Measurements from ENCODE around the gene MAP7D2.

The MAP7D2 gene

DNA sequence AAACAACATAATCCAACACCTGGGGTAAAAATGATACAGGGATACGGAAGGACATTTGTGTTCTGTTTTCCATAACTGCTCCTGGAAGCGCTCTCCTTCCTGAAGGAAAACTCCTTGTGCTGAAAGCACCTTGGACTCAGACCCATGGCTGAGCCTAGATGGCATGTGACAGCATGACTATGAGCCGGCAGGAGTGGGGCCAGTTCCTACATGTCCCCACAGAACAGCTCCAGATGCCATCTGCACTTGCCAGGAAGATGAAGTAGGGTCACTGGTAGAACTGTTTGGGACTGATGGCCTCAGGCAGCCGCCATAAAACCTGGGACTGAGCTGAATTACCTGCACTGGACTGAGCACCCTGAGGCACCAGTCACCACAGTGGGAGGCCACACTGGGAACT, 69.8 kb downstream of the MAP7D2 start:
- TF ChIP-seq CTCF (IDR thresholded peaks at IDR 0.05; ENCODE audit: unreplicated experiment in 3 of 3), result no peak
- no peak overlapping the region for H3K27ac Mint-ChIP-seq
- H3K27me3 Mint-ChIP-seq (ENCODE audit: low read depth), result no peaks in the 10 kb centered on the region
- H3K4me3 Mint-ChIP-seq, result no peak overlapping the region
- no peaks in the 10 kb centered on the region for H3K4me1 Mint-ChIP-seq
- peaks cover 7% of the 10 kb centered on the region for H3K9me3 Mint-ChIP-seq
- H3K36me3 Mint-ChIP-seq (ENCODE audit: low read depth), result no peaks in the 10 kb centered on the region

- no peaks in the 10 kb centered on the region for H3K4me1 Mint-ChIP-seq
- no peak for TF ChIP-seq CTCF (IDR thresholded peaks at IDR 0.05; ENCODE audit: unreplicated experiment in 3 of 3)
- H3K27me3 Mint-ChIP-seq (ENCODE audit: low read depth), result no peaks in the 10 kb centered on the region
- peaks cover 7% of the 10 kb centered on the region for H3K9me3 Mint-ChIP-seq
- no peak overlapping the region for H3K4me3 Mint-ChIP-seq
- H3K36me3 Mint-ChIP-seq (ENCODE audit: low read depth), result no peaks in the 10 kb centered on the region
- no peak overlapping the region for H3K27ac Mint-ChIP-seq
Observed at GRCh38 chrX:20046223-20046622, 70.5 kb downstream of the MAP7D2 start.

- Mint-ChIP-seq H3K4me1 (no peaks in the 10 kb centered on the region), H3K9me3 (peaks cover 10% of the 10 kb centered on the region), H3K36me3 (ENCODE audit: low read depth) (no peaks in the 10 kb centered on the region), H3K27ac (no peak overlapping the region), H3K4me3 (no peak overlapping the region), H3K27me3 (ENCODE audit: low read depth) (no peaks in the 10 kb centered on the region)
- TF ChIP-seq CTCF (IDR thresholded peaks at IDR 0.05; ENCODE audit: unreplicated experiment in 3 of 3), result no peak
Observed at GRCh38 chrX:20042221-20042620, 74.5 kb downstream of the MAP7D2 start.

DNA sequence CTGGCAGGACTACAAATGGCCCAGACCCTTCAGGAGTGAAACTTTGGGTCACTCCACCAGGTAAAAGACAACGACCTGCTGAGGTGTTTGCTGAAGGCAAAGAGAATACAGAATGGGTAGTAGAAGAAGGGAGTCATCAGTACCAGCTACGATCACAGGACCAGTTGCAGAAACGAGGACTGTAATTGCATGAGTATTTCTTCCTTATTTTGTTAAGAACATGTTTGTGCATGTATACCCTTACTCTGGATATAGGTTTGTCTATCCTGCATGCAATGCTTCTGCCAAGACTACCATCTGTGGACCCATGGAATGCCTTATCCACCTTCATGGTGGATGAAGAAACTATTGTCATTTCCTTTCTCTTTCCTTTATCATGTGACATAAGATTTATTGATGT, 77.7 kb downstream of the MAP7D2 start:
- peaks cover 9% of the 10 kb centered on the region for H3K9me3 Mint-ChIP-seq
- no peak for TF ChIP-seq CTCF (IDR thresholded peaks at IDR 0.05; ENCODE audit: unreplicated experiment in 3 of 3)
- H3K36me3 Mint-ChIP-seq (ENCODE audit: low read depth), result no peaks in the 10 kb centered on the region
- H3K27me3 Mint-ChIP-seq (ENCODE audit: low read depth), result no peaks in the 10 kb centered on the region
- H3K27ac Mint-ChIP-seq, result no peak overlapping the region
- H3K4me3 Mint-ChIP-seq, result no peak overlapping the region
- H3K4me1 Mint-ChIP-seq, result no peaks in the 10 kb centered on the region

GRCh38 chrX:20037186-20037585, 79.5 kb downstream of the MAP7D2 start:
- TF ChIP-seq CTCF (IDR thresholded peaks at IDR 0.05; ENCODE audit: unreplicated experiment in 3 of 3), result no peak
- H3K4me1 Mint-ChIP-seq, result no peaks in the 10 kb centered on the region
- H3K4me3 Mint-ChIP-seq, result no peak overlapping the region
- H3K27me3 Mint-ChIP-seq (ENCODE audit: low read depth), result no peaks in the 10 kb centered on the region
- no peak overlapping the region for H3K27ac Mint-ChIP-seq
- peaks cover 15% of the 10 kb centered on the region for H3K9me3 Mint-ChIP-seq
- H3K36me3 Mint-ChIP-seq (ENCODE audit: low read depth), result no peaks in the 10 kb centered on the region

DNA sequence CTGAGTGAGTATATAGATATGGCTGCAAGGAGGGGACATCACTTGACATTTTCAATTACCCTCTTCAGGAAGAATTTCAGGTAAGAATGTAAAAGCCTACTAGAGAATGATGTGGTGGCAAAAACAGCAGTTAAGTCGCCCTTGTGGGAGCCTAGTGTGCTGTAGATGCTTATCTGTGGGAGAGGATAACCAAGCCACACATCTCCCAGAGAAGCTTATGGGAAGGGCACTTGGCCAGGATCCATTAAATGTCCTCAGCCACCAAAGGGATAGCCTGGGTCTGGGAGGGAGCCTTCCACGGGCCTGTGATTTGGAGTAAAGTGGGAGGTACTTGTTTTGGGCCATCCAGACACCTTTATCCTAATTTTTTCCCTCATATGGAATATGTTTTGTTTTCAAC, 84.5 kb downstream of the MAP7D2 start:
- no peak for TF ChIP-seq CTCF (IDR thresholded peaks at IDR 0.05; ENCODE audit: unreplicated experiment in 3 of 3)
- Mint-ChIP-seq H3K4me1 (no peaks in the 10 kb centered on the region), H3K9me3 (peaks cover 11% of the 10 kb centered on the region), H3K4me3 (no peak overlapping the region), H3K27ac (no peak overlapping the region), H3K36me3 (ENCODE audit: low read depth) (no peaks in the 10 kb centered on the region), H3K27me3 (ENCODE audit: low read depth) (no peaks in the 10 kb centered on the region)
